OCI-LY3 (cell line): ENCODE results near the gene FAM184B.

Source experiments
- H2AFZ ChIP-seq: fragments of 200-600, 300-600 bp; shearing (Covaris generic); 2 replicates; pipeline ENCODE4 v1.6.0; 2014; ENCODE audit warnings: antibody characterized with exemption, low read depth, low read length
- H3K27ac ChIP-seq: fragments of 200-600, 300-600 bp; sonication (generic); 2 replicates; pipeline ENCODE4 v1.5.1; 2014; ENCODE audit warnings: mild to moderate bottlenecking, low read length, moderate library complexity, mixed read lengths
- H3K27me3 ChIP-seq: fragments of 200-600, 300-600 bp; sonication (generic); 2 replicates; pipeline ENCODE4 v1.6.1; 2014; ENCODE audit warnings: low read depth, low read length, mixed read lengths
- H3K36me3 ChIP-seq: fragments of 200-600, 300-600 bp; sonication (generic); replicated peaks from 2 replicates; pipeline ENCODE3; 2014; ENCODE audit warnings: low read depth, low read length, mixed read lengths
- H3K4me1 ChIP-seq: fragments of 300-600, 200-600 bp; sonication (generic); 2 replicates; pipeline ENCODE4 v1.6.1; 2014; ENCODE audit warnings: low read length, mixed read lengths
- H3K4me2 ChIP-seq: fragments of 200-600, 300-600 bp; sonication (generic); 2 replicates; pipeline ENCODE4 v1.6.1; 2014; ENCODE audit warnings: low read length, mixed read lengths
- H3K4me3 ChIP-seq: fragments of 300-600, 200-600 bp; sonication (generic); 2 replicates; pipeline ENCODE4 v1.5.1; 2014; ENCODE audit warnings: antibody characterized with exemption, mild to moderate bottlenecking, low read length, moderate library complexity
- H3K79me2 ChIP-seq: fragments of 300-600, 200-600 bp; shearing (Covaris generic); 2 replicates; pipeline ENCODE4 v1.6.1; 2014; ENCODE audit warnings: mild to moderate bottlenecking, low read length, mixed read lengths
- H3K9ac ChIP-seq: fragments of 300-600, 200-600 bp; shearing (Covaris generic); 2 replicates; pipeline ENCODE4 v1.6.0; 2014; ENCODE audit warnings: mild to moderate bottlenecking, low read length, moderate library complexity
- H3K9me3 ChIP-seq: fragments of 200-600, 300-600 bp; shearing (Covaris generic); 2 replicates; pipeline ENCODE4 v1.6.1; 2014; ENCODE audit warnings: low read length, mixed read lengths; ENCODE audit not compliant: insufficient read depth
- H4K20me1 ChIP-seq: fragments of 200-600, 300-600 bp; sonication (generic); 2 replicates; pipeline ENCODE4 v1.6.1; 2016; ENCODE audit warnings: low read length, mixed read lengths; ENCODE audit not compliant: insufficient read depth
- EZH2phosphoT487 ChIP-seq: fragments of 200-600 bp; shearing (Covaris generic); IDR thresholded peaks from 2 replicates; pipeline ENCODE4 v1.6.1; 2018; ENCODE audit warnings: antibody characterized with exemption, mixed run types, low read depth
- TF ChIP-seq, protein P1 (sequence below): fragments of 200-600, 300-600 bp; sonication (generic); IDR thresholded peaks from 2 replicates; pipeline ENCODE4 v1.5.1; 2014; ENCODE audit warnings: antibody characterized with exemption, low read length, low read depth

FAM184B gene

GRCh38 chr4:17780501-17781299 lies 721 bp downstream of the FAM184B start:
- no peaks in the 10 kb centered on the region for H3K36me3 ChIP-seq
- no peak overlapping the region for H3K9ac ChIP-seq
- H2AFZ ChIP-seq: no peak overlapping the region
- no peak overlapping the region for H3K27ac ChIP-seq
- H3K79me2 ChIP-seq: no peaks in the 10 kb centered on the region
- no peaks in the 10 kb centered on the region for H3K4me1 ChIP-seq
- H4K20me1 ChIP-seq: no peaks in the 10 kb centered on the region
- no peaks in the 10 kb centered on the region for H3K9me3 ChIP-seq
- no peaks in the 10 kb centered on the region for H3K27me3 ChIP-seq
- no peak overlapping the region for H3K4me2 ChIP-seq
- H3K4me3 ChIP-seq: no peak overlapping the region
- TF ChIP-seq EZH2phosphoT487: no peak
- TF ChIP-seq, protein P1, sequence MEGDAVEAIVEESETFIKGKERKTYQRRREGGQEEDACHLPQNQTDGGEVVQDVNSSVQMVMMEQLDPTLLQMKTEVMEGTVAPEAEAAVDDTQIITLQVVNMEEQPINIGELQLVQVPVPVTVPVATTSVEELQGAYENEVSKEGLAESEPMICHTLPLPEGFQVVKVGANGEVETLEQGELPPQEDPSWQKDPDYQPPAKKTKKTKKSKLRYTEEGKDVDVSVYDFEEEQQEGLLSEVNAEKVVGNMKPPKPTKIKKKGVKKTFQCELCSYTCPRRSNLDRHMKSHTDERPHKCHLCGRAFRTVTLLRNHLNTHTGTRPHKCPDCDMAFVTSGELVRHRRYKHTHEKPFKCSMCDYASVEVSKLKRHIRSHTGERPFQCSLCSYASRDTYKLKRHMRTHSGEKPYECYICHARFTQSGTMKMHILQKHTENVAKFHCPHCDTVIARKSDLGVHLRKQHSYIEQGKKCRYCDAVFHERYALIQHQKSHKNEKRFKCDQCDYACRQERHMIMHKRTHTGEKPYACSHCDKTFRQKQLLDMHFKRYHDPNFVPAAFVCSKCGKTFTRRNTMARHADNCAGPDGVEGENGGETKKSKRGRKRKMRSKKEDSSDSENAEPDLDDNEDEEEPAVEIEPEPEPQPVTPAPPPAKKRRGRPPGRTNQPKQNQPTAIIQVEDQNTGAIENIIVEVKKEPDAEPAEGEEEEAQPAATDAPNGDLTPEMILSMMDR: no peak

GRCh38 chr4:17778431-17778830 lies 3.0 kb downstream of the FAM184B start:
- H3K4me2 ChIP-seq: no peak overlapping the region
- H3K36me3 ChIP-seq: no peaks in the 10 kb centered on the region
- no peaks in the 10 kb centered on the region for H4K20me1 ChIP-seq
- no peaks in the 10 kb centered on the region for H3K27me3 ChIP-seq
- no peaks in the 10 kb centered on the region for H3K4me1 ChIP-seq
- H3K9me3 ChIP-seq: no peaks in the 10 kb centered on the region
- no peaks in the 10 kb centered on the region for H3K79me2 ChIP-seq
- H3K27ac ChIP-seq: no peak overlapping the region
- no peak overlapping the region for H3K9ac ChIP-seq
- H2AFZ ChIP-seq: no peak overlapping the region
- TF ChIP-seq, protein P1: no peak
- no peak overlapping the region for H3K4me3 ChIP-seq

DNA sequence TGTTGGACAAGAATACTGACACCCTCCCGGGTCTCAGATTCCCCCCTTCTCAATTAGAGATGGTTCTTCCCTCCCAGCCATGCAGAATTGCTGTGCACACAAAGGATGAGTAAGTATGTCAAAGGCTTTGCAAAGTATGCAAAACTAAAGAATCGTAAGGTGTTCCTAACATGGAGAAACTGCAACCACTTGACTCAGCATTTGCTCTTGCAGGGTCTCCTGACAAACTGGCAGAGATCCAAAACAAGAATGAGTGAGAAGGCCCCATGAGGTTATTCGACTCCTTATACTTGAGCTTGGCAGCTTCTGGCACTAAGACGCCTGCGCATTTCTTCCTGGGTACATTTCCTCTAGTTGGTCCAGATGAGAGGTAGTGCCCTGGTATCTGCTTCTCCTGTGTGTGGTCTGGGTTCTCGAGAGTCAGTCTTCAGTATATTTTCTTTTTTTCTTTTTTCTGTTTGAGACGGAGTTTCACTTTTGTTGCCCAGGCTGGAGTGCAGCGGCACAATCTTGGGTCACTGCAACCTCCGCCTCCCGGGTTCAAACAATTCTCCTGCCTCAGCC lies 8.2 kb downstream of the FAM184B start:
- Histone ChIP-seq H3K79me2 (no peaks in the 10 kb centered on the region), H3K27me3 (no peaks in the 10 kb centered on the region), H3K4me2 (no peak overlapping the region), H3K9ac (no peak overlapping the region), H3K27ac (no peak overlapping the region), H2AFZ (no peak overlapping the region), H3K4me3 (no peak overlapping the region), H3K36me3 (no peaks in the 10 kb centered on the region), H4K20me1 (no peaks in the 10 kb centered on the region), H3K9me3 (no peaks in the 10 kb centered on the region), H3K4me1 (no peaks in the 10 kb centered on the region)
- TF ChIP-seq, protein P1: no peak
- TF ChIP-seq EZH2phosphoT487: no peak

DNA sequence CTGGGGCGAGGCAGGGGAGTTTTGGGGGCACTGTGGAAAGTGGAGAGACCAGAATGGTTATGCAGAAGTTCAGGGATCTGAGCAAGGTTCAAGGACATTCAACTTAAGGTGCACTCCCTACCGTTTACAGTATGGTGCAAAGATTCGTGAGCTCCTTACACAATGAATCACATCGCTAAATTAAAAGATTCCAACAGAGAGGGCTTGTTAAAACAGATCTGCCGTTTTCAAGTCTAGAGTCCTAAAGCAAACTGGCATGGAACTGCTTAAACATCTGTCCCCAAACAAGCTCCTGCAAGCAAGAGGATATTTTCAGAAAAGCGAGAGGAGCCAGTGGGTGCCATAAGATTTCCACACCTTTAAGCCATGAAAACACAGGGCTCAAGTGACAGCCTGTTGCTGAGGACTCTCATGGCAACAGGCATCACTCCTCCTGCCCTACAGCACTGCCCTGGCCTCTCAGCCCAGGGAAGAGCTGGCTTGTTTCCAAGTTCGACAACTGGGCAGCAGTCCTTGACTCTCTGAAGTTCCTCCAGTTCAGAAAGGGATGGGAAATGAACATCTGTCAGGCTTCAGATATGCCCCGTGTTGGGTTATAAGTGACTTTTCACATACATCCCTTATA lies 10.0 kb downstream of the FAM184B start:
- no peaks in the 10 kb centered on the region for H3K36me3 ChIP-seq
- no peak overlapping the region for H3K4me3 ChIP-seq
- H3K27me3 ChIP-seq: no peaks in the 10 kb centered on the region
- H2AFZ ChIP-seq: no peak overlapping the region
- no peak overlapping the region for H3K9ac ChIP-seq
- TF ChIP-seq, protein P1: no peak
- no peak for TF ChIP-seq EZH2phosphoT487
- H4K20me1 ChIP-seq: no peaks in the 10 kb centered on the region
- no peaks in the 10 kb centered on the region for H3K4me1 ChIP-seq
- H3K9me3 ChIP-seq: no peaks in the 10 kb centered on the region
- no peaks in the 10 kb centered on the region for H3K79me2 ChIP-seq
- H3K4me2 ChIP-seq: no peak overlapping the region
- H3K27ac ChIP-seq: no peak overlapping the region
